ENCODE results near the gene BRD7.

The BRD7 gene

DNA sequence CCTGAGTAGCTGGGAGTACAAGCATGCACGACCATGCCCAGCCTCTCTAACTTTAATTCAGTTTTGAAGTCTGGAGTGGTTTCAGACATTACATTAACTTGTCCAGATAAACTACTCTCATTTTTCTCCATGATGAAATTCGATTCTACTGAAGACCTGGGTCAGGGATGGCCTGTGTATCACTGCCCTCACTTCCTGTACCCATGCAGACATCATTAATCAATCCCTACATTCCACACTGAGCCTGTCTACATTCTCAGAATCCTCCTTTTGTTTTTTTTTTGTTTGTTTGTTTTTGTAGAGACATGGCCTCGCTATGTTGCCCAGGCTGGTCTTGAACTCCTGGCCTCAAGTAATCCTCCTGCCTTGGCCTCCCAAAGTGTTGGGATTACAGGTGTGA lies 79.9 kb downstream of the BRD7 start:
- DNase-seq (ENCODE audit: low read depth), result peak; percentile 70

DNA sequence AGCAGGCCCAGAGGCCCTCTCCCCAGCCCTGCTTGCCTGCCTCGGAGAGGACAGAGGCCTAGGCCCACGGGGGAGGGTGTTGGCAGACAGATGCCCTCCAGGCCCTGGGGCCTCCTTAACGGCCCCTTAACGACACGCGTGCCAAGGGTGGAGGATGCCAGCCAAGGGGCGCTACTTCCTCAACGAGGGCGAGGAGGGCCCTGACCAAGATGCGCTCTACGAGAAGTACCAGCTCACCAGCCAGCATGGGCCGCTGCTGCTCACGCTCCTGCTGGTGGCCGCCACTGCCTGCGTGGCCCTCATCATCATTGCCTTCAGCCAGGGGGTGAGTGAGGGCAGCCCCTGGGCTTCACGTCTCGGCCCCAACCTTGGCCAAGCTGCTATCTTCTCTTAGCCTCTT lies 80.8 kb downstream of the BRD7 start:
- DNase-seq (ENCODE audit: low read depth), result no peak

DNA sequence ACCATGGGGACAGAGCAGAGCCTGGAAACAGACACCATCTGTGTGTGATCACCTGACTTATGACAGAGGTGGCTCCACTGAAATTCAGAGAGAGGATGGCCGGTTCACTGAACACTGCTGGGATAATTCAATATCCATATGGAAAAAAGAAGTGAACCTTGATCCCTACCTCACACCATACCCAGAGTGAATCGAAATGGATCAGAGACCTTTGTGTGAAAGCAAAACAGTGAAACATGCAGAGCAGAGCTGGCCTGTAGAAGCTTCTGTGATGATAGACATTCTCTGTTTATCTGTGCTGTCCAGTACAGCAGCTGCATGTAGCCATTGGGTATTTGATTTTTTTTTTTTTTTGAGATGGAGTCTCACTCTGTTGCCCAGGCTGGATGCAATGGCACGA lies 82.1 kb downstream of the BRD7 start:
- DNase-seq (ENCODE audit: low read depth), result no peak

DNA sequence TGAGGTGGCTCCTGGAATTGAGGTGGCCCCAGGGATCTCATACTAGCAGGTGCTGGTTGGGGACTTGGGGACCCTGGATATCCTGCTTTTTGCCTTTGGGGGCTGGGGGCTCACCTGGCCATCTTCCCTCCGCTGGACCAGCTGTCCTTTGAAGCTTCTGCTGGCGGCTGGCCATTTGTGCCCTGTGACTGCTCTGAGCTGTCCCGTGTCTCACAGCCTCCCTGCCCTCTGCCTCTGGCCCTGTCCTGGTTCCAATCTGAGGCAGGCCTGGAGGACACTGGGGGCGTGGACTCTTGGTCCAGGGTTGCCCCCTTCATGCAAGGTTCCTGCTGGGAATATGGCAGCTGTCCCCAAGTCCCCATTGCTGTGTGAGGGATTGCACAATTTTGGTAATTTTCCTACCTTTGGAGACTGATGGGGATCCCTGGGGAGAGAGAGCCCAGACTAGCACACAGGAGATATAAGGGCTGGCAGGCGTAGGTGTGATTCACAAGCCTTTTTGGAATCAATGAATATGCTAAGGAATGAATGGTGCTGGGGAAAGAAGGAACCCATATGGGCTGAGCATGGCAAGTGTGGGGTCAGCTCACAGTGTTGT lies 83.3 kb downstream of the BRD7 start:
- no peak for DNase-seq (ENCODE audit: low read depth)

- no peak for DNase-seq (ENCODE audit: low read depth)
Measured at GRCh38 chr16:50284131-50284911, 84.5 kb downstream of the BRD7 start.

GRCh38 chr16:50282955-50283631 lies 85.7 kb downstream of the BRD7 start:
- no peak for DNase-seq (ENCODE audit: low read depth)

- peak; percentile 66 for DNase-seq (ENCODE audit: low read depth)
Measured at GRCh38 chr16:50282010-50282538, 86.7 kb downstream of the BRD7 start.

DNA sequence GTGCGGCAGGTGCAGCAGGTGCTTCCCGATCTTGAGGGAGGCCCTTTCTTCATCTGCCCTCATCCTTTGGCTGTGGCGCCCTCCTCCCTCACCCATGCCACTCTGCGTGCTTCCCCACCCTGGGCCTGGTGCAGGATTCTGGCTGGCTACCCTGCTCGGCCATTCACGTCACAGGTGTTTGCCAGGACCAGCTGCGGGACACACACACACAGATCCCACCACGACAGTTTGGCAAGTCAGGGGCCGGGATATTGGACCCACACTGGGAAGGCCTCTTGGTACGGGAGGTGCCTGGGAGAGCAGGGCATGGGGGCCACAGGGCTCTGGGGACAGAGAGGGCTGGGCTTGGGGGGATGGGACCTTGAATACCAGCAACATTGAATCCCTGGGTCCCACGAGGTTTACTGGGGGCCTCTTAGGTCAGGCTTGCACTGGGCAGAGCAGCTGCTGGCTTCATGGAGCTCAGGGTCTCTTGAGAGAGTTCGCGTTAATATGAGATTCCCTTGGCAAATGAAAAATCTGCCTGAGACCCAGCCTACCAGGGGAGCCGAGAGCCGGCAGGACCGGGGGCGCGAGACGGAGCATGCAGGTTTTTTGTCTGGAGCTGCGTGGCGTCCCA lies 87.3 kb downstream of the BRD7 start:
- no peak for DNase-seq (ENCODE audit: low read depth)

DNA sequence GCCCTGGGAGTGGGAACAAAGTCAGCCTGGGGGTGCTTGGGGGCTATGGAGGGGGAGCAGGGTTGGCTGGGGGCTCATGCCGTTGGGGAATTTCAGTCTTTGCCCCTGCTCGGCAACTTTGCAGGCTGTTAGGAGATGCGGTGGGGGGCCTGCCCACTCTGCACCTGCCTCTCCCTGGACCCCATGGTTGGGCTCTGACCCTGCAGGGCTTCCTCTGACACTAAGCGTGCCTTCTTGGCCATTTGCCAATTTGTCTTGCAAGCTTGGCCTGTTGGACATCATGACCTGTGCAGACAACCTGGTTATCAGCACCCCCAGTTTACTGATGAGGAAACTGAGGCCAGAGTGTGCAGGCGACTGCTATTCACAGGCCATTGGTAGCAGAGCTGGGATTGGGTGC lies 87.9 kb downstream of the BRD7 start:
- DNase-seq (ENCODE audit: low read depth), result no peak

DNA sequence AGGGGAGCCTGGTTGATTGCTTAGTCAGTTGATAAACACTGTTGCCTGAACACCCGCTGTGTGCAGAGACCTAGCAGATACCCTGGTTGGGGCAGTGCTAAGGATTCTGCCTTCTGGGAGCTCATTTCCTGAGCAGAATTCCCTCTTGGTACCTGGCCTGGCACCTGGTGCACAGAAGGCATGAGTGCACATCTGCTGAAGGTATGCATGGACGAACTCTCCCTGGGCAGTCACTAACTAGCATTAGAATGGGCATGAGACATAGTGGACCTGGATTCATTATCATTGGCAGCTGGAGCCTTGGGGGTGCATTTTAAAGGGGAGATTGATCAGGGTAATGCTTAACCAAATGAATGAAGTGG lies 89.3 kb downstream of the BRD7 start:
- no peak for DNase-seq (ENCODE audit: low read depth)

- no peak for DNase-seq (ENCODE audit: low read depth)
Measured at GRCh38 chr16:50278251-50278650, 90.5 kb downstream of the BRD7 start.

GRCh38 chr16:50276801-50277555 lies 91.8 kb downstream of the BRD7 start:
- DNase-seq (ENCODE audit: low read depth), result no peak

DNA sequence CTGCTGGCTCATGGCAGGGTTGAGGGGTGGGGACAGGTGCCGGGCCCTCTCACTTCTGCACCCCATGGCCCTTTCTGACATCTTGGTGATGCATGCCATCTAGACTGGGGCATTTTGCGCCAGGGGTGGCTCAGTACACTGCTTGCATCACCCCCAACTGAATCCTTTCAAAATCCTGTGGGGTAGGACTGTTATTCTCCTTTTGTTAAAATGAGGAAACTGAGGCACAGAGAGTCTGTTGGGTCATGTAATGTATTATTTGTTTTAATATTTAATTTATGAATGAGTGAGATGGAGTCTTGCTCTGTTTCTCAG lies 92.5 kb downstream of the BRD7 start:
- no peak for DNase-seq (ENCODE audit: low read depth)

DNA sequence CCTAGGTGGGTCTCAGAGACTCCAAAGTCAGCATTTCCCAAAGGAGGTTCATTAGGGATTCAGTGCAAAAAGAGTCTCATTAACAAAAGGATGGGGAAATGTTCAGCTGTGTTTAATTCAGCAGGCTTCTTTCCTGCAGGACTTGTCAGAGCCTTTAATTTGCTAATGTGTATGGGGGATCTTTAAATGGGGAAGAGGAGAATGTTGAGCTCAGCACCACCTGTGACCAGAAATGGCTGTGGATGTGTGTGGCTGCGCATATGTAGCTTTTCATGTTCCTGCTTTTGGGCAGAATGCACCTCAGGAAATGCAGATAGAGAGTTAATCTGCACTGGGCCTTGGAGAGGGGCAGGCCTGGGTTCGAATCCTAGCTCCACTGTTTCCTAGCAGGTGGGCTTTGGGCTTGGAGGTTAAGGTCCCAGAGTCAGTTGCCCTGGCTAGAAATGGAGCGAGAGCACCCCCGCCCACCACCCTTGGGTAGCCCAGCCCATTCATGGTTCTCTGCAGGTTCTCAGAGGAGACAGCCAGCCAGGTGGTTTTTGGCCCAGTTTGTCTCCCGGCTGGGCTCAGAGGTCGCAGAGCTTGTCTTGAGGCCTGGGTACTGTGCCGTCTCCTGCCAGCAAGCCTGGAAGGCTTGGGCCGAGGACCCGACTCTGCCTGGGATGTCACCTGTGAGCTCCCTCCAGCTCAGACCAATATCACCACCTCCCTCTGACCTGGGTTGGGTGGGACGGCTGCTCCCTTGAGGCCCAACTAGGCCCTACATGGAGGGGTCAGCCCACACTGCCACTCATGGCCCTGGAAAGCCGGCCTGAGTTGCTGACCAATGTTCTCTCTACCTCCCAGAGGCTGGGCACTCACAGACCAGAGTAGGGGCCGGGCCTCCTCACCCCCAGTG lies 93.1 kb downstream of the BRD7 start:
- DNase-seq (ENCODE audit: low read depth), result no peak

- DNase-seq (ENCODE audit: low read depth), result no peak
Measured at GRCh38 chr16:50275098-50275415, 93.7 kb downstream of the BRD7 start.

DNA sequence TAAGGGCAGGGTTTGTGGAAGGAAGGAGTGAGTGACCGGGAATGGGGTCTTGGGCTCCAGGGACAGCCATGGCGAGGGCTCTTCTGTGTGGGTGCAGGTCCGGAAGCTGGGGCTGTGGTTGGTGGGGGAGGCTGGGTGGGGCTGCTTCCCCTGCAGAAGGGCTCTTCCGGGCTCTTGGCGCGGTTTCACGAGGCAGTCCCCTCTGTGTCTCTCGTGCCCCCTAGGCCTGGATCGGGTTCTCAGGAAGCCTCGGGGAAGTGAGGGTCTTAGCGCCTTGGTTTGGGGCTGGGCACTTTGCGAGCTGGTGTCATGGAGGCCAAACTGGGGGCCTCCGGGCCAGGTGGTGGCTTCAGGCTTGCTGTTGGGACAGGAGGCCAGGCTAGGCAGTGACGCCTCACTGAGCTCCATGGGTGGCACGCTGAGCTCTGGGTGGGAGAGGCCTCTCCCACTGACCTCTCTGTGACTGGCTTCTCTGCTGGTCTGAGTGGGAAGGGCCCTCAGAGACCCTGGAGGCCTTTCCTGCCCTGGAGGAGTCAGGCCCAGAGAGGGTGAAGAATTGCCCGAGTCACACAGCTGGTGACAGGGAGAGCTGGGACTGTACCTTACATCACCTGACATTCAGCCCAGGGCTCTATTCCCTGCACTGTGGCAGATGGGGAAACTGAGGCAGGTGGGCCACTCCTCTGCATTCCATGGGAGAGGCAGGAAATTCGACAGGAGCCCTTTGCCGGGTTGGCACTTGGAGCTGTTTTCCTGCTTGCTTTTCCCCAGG lies 94.3 kb downstream of the BRD7 start:
- DNase-seq (ENCODE audit: low read depth), result no peak

DNA sequence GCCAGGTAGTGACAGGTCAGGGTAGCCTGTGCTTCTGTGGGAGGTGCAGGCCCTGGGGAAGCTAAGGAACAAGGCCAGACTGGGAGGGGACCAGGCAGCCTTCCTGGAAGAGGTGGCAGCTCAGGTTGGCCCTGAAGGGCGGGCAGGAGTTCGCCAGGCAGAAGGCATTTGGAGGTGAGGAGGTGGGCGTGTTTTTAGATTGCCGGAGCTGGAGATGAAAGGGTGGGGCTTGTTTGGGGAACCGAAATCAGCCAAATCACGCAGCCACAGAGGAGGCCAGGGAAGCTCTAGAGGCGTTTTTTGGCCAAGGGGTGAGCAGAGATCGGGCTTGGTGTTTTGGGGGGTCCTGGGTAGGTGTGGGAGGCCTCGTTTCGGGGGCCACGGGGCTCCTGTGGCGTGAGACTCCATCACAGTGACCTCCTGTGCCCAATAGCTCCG lies 94.9 kb downstream of the BRD7 start:
- DNase-seq (ENCODE audit: low read depth), result no peak

- DNase-seq (ENCODE audit: low read depth), result no peak
Measured at GRCh38 chr16:50273382-50273690, 95.5 kb downstream of the BRD7 start.

DNA sequence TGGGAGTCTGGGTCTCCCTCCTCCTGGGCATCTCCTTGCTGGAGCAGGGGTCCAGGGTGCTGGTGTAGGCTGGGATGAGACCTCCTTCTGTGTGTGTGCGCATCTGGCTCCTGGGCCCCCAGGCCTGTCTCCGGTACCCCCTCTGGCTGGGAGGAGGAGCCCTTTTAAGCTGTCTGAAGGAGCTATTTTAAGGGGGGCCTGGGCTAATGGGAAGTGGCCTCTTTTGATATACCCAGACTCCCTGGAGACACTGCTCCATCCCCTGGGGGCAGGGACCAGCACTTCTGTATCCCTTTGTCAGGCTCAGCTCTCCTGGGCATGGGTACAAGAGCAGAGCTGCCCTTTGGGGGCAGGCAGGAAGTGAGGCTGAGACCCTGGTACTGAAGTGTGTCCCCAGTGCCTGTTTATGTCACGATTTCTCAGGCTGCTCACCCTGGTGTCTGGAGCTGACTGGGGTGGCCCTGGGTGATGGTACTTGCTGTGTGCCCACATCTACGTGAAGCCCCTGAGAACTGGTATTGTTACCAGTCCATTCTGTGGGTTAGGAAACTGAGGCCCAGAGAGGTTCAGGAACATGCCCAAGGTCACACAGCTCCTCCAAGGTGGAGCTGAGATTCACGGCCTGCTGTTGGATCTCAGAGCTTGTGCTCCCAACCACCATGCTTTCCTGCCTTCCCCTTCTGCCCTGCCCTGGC lies 96.0 kb downstream of the BRD7 start:
- no peak for DNase-seq (ENCODE audit: low read depth)

GRCh38 chr16:50272111-50272571 lies 96.6 kb downstream of the BRD7 start:
- DNase-seq (ENCODE audit: low read depth), result no peak

Measured in amniotic epithelial cell (primary cell).